Hepatocyte (in vitro differentiated cells): ENCODE measurements around the gene BICD1.

Experiments used
- EZH2phosphoT487 ChIP-seq: fragments of 200-600 bp; sonication (generic); IDR thresholded peaks from one replicate; pipeline ENCODE4 v1.6.1; 2018; ENCODE audit warnings: antibody characterized with exemption, mild to moderate bottlenecking, low read depth, moderate library complexity; ENCODE audit not compliant: unreplicated experiment, severe bottlenecking
- TF ChIP-seq, protein P1 (sequence below): fragments of 200-600 bp; sonication (generic); IDR thresholded peaks from 2 replicates; pipeline ENCODE4 v1.5.1; 2016; ENCODE audit warnings: antibody characterized with exemption, mild to moderate bottlenecking; ENCODE audit not compliant: poor library complexity

- TF ChIP-seq, protein P1, sequence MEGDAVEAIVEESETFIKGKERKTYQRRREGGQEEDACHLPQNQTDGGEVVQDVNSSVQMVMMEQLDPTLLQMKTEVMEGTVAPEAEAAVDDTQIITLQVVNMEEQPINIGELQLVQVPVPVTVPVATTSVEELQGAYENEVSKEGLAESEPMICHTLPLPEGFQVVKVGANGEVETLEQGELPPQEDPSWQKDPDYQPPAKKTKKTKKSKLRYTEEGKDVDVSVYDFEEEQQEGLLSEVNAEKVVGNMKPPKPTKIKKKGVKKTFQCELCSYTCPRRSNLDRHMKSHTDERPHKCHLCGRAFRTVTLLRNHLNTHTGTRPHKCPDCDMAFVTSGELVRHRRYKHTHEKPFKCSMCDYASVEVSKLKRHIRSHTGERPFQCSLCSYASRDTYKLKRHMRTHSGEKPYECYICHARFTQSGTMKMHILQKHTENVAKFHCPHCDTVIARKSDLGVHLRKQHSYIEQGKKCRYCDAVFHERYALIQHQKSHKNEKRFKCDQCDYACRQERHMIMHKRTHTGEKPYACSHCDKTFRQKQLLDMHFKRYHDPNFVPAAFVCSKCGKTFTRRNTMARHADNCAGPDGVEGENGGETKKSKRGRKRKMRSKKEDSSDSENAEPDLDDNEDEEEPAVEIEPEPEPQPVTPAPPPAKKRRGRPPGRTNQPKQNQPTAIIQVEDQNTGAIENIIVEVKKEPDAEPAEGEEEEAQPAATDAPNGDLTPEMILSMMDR = no peak
- TF ChIP-seq EZH2phosphoT487 = no peak
These were observed 34.5 kb upstream of the BICD1 start for GRCh38 chr12:32072102-32072501.
